ENCODE measurements around the gene AGAP1.

The AGAP1 gene

DNA sequence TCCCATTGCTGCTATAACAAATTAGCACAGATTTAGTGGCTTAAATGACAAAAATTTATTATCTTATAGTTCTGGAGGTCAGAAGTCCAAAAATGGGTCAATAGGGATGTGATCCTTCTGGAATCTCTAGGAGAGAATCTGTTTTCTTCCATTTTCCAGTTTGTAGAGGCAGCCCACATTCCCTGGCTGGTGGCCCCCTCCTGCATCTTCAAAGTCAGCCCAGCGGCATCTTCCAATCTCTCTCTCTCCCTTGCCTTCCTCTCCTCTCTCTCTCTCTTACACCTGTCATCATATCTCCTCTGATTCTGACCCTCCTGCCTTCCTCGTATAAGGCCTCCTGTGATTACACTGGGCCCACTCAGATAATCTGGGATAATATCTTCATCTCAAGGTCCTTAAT lies 3.9 kb upstream of the AGAP1 start:
- DNase-seq = no peak

DNA sequence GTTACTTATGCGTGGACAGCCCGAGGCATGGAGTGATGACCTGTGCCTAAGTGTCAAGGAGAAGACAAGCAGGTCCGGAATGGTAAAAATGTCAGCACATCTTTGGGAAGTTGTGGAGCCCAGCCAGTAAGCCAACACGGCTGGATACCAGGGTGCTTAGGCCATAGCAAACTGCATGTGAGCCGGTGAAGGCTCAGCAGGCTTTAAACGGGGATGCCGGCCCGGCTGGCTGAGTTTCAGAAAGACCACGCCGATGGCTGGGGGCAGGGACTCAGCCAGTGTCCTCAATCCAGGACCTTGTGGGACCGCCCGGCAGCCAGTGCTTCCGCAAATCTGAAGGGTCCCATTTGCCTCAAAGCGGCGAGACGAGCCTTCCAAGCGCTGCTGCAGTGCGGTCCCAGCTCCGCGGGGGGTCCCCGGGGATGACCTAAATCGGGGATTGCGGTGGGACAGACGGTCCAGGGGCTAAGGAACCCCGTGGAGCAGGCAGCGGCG lies 946 bp upstream of the AGAP1 start:
- no peak for DNase-seq

DNA sequence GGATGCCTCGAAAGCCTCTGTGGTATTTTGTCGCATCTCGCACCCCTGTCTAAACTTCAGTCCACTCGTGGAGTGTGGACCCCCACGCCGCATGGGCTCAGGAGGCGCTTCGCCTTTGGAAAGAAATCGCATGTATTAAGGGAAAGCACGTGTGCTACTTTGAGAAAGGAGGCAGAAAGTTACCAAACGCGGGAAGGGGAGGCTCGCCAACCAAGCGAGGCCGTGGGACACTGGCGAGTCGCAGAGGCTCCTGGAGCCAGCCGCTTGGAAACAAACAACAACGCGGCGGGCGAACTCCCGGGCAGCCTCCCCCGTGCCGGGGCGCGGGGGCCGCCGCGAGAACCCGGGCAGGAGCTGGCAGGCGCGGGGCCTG lies 455 bp upstream of the AGAP1 start:
- DNase-seq = peak; percentile 85

DNA sequence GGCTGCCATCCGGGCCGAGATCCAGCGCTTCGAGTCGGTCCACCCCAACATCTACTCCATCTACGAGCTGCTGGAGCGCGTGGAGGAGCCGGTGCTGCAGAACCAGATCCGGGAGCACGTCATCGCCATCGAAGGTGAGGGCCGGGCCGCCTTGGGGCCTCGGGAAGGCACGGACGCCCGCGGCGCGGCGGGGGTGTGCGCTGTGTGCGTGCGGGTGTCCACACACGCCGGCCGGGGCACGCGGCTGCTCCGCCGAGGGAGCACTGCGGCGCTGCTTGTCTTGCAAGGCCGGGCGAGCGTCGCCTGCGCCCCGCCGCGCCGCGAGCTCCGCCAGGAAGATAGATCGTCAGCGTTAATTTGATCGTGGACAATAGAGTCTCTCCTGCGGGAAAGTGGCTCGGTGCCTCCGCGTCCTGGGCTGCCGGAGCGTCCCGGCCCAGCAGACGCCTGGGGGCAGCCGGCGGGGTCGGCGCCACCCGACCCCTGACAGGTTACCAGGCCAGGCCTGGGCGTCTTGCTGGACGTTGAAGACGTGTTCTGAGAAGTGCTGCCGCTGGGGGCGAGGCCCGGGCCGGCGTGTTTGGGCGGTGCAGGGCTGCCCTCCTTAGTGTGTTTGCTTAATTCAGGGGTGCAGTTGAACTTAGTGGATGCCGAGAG lies 1.0 kb downstream of the AGAP1 start:
- DNase-seq = peak; percentile 79

DNA sequence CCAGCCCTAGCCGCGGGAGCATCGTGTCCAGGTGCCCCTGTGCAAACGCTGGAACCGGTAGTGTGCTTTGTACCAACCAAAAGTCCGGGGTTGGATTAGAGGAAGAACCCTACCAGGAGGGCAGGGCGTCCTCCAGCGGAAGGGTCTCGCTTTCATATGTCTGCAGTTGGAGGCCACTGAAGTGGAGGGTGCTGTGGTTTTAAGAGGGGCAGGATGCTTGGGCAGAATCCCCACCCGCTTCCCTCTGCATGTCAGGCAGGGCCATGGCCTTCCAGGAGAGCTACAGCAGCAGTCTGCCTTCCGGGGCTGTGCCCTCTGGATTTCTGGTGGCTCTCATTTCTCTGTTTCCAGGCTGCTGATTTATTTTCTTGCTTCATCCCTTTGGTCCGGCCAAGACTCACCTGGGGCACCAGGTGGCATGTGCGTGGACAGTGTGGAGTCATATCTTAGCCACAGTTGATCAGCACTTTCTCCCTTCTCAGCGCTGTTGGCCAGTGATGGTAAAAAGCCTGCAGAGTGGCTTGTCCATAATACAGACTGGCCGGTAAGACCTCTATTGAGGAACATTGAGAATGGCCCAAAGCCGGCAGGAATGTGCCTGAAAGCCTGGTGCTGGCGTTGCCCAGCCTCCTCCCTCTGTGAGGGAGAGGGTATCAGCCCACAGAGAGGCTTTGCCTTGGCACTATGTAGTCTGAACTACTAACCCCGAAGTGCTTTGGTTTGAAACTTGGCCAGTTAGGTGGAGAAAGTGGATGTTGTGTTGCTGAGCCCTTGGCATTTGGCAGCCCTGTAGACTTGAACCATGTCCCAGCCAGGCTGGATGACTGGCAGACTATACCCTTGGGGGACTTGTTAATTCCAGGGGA lies 1.8 kb downstream of the AGAP1 start:
- no peak for DNase-seq

DNA sequence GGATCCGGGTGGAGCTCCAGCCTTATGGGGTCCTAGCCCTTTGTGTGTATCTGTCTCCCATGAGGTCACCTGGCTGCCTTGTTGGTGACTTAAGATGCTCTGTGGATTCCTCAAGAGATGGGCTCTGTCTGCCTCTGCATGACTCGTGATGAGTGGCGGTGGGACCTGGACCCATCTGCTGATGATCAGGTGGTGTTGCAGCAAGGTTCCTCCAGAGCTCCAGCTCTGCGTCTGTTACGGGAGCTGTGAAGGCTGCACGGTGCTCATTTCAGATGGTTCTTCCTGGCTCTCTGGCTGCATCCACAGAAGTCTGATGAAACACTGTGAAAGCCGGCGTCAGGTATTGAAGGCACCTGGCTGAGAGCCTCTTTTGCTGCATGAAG lies 2.4 kb downstream of the AGAP1 start:
- DNase-seq = no peak

DNA sequence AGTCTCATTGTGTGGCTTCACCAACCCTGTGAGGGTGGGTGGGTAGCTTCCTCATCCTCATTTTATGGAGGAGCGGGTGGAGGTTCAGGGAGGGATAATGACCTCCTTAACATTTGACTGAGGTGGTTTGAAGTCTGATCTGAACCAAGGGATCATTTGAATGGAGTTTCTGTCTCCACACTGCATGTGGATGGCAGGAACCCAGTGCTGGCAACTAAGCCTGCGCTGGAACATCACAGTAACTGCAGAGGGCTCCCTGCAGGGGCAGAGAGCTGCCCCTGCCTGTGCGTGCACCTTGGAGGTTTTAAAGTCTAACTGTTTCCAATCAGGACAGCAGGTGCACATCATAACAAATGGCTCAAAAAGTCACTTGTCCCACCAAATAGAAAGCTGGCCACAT lies 3.3 kb downstream of the AGAP1 start:
- DNase-seq = no peak

DNA sequence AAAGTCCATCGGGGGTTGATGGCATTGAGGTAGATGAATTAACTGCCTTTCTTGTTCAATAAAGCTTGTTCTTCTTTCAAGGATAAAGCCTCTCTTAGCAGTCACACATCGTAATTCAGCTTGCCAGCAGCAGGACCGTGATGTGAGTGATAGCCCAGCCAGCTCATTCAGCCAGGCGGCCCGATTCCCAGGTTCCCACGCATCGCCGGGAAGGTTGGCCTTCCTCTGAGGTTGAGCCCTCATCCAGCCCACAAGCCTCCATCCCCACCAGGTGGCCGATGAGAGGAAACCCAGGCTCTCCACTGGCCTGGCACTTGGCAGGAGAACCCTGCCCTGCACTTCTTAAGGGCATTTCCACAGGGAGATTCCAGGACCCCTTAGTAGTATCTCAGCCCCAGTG lies 4.7 kb downstream of the AGAP1 start:
- peak; percentile 38 for DNase-seq

DNA sequence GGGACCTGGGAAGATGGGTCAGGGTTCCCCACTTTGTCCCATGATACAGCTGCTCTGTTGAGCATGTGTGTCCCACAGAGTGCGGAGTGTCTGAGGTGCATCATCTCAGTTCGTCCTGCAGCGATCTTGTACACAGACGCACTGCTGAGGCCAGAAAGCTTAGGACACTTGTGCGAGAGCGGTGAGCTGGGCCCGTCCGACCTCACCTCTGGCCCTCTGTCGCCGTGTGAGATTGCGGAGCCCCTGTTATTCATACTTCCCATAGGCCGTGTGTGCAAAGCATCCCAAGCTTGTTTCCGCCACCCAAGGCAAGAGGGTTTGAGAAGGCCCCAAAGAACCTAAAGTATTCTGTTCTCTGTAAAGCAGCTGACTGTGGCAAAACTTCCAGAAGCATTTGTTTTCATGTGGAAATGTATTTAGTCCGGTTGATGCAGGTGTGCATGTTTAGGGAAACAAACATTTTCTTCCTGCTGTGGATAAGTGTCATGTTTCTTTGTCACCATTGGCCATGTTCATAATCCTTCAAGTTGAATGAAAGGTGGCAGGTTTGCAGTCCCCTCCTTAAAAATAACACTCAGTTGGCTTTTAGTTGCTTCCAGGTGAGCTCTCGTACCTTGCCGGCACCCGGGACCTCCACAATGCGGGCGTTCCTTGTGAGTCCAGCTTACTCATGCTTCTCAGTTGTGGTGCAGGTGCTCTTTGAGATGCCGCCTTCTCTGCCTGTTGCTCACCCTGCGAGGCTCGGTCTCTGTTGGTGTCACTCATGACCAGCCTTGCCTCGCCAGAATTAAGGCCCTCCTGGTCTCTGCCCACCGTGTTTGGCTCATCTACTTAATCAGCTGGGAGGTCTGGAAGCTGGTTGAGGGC lies 5.3 kb downstream of the AGAP1 start:
- DNase-seq = no peak

DNA sequence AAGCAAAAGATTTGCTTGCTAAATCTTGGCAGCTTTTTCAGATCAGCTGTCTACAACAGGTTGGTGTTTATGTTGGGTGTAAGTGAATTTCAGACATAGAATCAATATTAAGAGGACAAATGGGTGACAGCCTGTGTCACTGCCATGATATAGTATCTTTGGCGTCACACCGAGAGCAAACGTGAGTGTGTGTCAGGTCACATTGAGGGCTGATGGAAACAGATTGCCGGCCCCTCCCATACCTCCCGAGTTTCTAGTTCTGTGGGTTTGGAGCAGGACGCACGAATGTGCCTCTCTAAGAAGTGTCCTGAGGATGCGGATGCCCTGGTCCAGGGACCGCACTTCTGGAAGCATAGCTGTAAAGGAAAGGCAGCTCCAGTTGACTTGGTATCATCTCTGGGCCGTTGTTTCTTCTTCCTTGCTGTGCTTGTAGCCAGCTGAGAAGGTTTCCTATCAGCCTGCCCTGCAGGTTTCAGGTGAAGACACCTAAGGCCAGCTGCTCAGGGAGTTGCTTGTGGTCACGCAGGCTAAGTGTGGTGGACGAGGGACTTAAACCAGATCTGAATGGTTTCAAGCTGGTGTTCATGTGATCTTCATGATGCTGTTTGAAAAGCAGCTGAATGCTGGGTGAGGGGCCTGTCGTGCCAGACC lies 6.4 kb downstream of the AGAP1 start:
- DNase-seq = no peak

DNA sequence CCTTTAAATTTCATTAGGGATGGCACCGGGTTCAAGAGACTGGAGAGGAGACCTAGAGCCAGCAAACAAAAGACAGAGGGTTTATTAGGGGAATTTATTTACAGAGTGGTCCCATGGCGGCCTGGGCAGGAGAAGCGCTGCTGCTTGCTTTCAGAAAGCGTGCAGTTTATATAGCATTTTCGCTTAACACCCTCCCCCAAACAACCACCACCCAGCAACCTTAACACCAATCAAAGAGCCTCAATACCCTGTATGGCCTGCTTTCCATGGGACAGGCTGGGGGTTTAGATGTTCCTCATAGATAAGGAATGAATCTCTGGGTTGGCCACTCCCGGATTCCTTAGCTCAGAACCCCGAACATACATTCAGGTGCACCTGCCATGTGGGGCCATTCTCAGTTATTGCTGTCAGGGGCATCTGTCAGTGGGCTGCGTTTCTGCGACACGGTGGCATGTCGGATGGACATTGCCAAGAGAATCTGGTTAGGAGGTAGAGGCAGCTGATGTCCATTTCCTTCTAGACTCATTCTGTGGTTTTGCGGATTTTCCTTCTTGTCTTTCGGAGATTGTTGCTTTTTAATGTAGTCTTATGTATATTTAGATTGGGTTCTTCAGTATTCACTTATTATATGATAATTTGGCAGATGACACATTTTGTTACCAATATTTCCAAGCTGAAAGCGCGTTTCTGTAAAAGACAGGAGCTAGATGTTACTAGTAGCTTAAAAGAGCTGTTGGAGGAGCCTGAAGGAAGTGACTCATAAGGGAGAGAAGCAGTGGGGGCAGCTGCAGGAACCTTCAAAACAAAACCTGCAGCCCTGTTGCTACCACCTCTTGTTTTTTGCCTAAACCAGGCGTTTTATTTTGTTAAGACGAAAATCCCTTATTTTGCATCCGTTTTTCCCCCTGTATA lies 7.2 kb downstream of the AGAP1 start:
- DNase-seq = no peak

DNA sequence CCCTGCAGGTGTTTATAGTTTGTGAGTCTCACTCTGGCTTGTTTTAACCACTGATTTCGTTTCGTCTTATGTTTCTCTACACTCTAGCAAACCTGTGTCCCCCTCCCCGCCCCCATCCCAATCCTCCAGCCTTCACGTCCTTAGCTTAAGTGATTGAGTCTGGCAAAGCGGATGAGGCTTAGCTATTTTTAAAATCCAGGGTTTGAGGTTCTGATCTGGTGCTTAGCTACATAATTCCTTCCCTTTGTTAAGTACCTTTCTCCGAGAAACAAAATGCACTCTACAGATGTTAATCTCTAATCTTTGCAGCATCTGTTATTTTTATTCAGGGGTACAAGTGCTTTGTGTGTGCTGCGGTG lies 7.8 kb downstream of the AGAP1 start:
- DNase-seq = peak; percentile 48

DNA sequence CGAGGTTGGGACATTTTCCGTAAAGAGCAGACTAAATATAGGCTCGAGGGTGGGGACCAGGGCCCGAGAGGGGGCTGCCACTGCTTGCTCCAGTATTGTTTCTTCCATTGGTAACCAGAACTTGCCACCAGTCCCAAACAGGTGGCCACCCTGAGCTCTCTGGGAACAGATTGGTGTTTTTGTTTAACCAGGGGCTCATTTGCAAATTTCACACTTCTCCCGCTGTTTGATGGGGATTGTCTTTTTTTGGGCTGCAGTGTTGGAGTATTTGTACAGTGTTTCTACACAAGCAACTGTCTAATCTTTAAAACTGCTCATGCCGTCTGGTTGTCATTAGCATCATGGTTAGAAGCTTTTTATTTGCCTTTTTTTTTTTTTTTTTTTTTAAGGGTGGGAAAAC lies 8.5 kb downstream of the AGAP1 start:
- no peak for DNase-seq

DNA sequence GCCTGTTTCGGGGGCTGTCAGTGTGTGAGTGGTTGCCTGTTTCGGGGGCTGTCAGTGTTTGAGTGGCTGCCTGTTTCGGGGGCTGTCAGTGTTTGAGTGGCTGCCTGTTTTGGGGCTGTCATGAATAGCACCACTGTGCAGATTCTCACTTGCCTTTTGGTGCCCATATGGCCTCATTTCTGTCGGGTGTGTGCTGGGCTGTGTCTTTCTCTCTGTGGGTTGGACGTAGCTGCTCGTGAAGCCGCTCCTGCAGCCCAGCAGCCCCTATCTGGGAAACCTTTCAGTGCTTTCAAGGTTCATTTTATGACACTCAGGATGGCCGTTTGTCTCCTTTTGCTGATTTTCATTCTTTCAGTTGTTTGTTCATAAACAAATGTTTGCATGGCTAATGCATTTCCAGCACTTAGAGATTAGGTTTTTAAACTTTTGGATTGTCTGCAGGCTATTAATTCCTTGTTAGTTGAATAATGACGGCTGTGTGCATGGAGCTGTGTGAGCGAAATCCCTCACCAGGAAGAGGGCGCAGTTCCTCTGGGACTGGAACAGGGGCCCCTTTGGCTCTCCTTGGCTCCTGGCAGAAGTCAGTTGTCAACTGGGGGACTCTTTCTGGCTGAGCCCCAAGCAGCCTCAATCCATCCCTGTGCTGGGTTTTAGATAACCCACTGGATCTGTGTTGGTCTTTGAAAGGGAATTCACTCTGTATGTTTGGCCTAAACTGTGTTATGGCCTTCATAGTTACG lies 10.8 kb downstream of the AGAP1 start:
- peak; percentile 42 for DNase-seq

DNA sequence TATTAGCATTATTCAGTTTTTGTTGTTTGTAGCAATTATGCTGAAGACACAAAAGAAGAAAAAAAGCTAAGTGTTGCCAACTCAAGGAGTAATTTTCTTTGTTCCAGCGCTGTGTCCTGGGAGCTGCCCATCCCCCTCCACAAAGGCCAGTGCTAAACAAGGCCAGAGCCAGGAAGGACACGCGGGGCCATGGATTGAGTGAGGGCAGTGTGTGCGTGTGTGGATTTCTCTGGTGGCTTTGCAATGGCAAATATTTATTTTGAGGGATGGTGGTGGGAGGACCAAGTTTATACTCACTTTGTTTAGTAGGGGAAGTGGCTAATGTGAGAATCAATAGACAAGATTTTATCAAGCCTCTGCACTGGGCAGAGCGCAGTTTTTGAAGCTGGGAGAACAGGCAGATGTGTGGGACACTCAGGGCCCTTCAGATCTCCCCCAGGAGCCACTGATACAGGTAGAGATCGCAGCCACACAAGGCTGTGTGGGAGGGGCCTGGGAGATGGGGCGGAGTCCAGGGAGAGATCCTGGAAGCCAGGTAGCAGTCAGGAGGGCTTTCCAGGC lies 11.4 kb downstream of the AGAP1 start:
- DNase-seq = peak; percentile 66

DNA sequence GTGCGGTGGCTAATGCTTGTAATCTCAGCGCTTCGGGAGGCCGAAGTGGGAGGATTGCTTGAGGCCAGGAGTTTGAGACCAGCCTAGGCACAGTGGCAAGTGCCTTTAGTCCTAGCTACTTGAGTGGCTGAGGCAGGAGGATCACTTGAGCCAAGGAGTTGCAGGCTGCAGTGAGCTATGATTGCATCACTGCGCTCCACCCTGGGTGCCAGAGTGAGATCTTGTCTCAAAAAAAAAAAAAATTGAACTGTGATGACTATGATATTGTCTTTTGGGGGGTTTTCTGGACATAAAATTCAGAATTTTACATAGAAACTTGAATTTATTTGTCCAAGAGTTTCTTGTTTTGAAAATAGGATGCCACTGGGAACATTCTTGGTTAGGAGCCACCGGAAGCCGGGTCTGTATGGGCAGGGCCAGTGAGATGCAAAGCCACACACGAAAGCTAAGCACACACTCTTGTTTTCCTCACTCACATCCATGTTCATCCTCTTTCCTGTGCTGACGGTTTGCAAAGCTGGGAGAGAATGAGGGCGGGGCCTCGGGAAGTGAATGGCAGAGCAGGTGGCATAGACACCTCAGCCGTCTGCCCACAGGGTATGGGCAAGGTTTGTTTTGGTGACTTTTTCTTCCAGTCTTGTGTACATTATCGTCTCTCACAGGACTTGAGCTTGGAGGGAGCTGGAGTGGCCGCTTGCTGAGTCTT lies 12.6 kb downstream of the AGAP1 start:
- no peak for DNase-seq

DNA sequence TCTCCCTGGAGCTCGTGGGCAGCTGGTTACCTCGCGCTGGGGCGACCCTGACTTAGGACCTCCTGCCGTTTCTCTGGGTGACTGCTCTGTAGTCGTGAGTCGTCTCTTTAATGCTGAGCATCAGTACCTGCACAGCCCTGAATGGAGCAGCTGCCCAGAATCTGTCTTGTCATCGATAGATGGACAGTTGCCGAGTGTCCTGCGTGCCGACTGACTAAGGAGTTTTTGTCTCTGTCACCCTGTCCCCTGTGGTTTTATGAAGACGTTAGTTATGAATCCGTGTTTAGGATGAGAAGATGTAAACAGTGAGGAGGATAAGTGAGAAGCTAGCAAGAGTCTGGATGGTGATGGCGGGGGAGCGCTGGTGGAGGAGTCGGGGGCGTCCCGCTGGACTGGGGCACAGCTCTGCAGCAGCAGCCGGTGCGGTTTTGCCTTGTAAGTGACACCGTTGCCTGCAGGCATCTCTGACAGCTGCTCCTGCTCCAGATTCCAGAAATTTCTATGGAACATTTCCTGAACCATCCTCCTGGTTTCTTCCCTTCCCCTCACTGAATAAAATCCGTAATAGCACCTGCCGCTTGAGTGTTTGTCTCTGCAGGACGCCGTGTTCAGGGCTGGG lies 13.3 kb downstream of the AGAP1 start:
- DNase-seq = peak; percentile 39

DNA sequence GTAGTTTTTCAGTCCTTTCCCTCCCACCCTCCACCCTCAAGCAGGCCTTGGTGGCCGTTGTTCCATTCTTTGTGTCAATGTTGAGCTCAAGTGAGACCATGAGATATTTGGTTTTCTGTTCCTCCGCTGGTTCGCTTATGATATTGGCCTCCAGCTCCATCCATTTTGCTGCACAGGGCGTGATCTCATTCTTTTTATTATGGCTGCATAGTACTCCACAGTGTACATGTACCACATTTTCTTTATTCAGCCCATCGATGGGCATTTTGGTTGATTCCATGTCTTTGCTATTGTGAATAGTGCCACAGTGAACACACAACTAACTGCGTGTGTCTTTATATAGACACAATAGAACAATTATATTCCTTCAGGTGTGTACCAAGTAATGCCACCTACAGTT lies 14.1 kb downstream of the AGAP1 start:
- DNase-seq = no peak

DNA sequence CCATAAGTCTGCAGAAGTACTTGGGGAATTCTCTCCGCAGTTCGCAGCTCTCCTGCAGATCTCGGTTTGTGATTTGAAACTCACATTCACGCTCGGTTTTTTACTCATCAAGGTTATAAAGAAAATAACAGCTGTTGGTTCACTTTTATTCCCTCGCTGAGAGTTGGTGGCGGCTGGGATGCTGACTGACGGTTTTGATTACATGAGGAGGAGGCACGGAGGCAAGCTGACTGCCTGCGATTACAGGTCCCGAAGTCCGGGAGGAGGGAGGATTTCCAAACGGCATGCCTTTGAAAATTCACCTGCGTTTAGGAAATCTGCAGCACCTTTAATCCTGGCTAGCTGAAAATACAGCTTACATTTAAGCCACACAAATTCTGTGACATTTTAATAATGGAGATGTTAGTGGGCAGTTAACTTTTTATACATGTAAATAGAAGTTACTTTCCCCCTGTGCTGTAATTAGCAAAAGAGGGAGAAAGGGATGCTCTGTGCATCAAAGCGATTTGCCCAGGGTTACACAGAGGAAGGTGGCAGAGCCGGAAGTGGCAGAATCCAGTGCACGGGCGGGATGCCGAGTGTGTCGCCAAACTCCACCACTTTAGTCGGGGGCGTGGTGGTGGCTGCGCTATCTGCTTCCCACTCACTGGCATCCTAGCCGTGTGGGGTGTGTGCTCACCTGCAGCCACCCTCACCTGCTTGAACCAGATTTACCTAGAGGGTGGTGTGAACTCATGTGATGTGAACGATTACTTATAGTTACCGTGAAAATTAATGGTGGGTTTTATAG lies 14.7 kb downstream of the AGAP1 start:
- no peak for DNase-seq
